GM19463 (cell line): ENCODE measurements around the gene CELSR1.

Source experiments
- ATAC-seq: cut with Tn5 transposase; IDR thresholded peaks from one replicate; pipeline ENCODE4 v1.9.1; 2021; ENCODE audit warnings: mild to moderate bottlenecking, moderate library complexity; ENCODE audit not compliant: unreplicated experiment

Gene CELSR1

DNA sequence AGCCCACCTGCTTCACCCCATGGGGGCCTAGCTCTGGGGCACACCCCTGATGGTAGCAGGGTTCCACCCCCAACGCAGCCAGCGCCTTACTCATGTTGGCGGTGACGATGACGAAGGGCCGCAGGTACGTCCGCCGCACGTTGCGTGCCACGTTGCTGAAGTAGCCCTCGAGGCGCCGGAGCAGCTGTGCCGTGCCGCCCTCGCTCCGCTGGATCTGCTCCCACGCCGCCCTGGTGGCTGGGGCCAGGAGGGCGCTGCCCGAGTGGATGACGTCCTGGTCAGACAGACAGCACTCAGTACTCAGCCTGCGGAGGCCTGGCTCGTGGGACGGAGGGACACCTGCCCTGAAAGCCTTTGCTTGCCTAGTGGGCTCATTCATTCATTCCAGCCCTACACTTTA lies 151.1 kb downstream of the CELSR1 start:
- no peak for ATAC-seq

DNA sequence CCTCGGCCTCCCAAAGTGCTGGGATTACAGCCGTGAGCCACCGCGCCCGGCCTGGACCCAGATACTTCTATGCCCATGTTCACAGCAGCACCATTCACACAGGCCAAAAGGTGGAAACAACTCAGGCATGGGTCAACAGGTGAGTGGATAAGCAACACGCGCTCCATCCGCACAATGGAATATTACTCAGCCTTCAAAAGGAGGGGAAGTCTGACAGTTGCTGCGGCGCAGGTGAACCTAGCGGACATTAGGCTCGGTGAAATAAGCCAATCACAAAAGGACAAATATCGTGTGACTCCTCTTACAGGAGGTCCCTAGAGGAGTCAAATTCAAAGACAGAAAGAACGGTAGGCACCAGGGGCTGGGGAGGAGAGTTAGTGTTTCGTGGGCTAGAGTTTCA lies 154.9 kb downstream of the CELSR1 start:
- no peak for ATAC-seq

DNA sequence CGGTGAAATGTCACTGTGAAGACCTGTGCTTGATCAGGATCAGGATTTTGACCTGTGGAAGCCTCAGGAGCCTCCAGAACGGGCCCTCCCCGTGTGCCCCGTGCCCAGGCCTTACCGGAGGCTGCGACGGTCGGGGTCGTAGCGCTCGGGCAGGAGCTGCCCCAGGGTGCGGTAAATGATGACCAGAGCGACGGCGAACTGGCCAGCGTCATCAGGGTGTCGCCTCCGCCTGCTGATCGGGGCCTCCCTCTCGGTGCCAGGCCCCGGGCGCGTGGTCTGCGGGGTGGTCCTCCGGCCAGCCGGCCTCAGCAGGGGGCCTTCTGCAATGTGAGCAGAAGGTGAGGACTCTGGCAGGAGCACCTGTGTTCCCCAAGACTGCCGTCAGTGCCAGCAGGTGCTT lies 155.7 kb downstream of the CELSR1 start:
- ATAC-seq: no peak

DNA sequence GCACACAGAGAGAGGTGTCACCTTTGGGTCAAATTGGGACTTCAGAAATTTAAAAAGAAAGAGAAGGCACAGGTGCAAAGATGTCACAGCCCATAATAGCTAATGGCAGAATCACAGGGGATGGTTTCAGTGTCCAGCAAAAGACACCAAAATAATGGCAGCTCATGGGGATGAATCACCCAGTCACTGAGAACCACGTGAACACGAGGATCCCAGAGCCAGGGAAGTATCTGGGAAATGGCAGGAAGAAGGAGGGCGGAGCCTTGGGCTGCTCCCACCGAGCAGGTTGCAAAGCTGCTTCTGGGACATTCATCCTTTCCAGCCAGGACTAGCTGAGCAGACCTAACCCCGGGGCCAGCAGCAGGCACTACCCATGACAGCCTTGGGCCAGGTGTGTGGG lies 156.3 kb downstream of the CELSR1 start:
- no peak for ATAC-seq

DNA sequence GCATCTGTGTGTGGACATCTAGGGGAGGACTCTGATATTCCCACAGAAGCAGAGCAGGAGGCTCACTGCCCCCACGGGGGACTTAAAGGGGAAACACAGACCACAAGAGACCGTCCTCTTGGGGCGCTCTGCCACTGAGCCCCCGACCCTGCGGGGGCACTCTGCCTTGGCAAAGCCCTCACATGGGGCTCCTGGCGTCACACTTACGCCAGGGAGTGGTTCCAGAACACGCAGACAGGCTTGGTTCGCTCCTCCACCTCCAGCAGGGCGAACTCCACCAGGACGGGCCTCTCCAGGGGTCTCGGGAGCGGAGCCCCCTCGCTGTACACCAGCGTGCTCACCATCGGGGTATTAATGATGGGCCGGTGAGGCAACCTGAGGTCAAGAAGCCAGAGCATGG lies 156.8 kb downstream of the CELSR1 start:
- no peak for ATAC-seq

DNA sequence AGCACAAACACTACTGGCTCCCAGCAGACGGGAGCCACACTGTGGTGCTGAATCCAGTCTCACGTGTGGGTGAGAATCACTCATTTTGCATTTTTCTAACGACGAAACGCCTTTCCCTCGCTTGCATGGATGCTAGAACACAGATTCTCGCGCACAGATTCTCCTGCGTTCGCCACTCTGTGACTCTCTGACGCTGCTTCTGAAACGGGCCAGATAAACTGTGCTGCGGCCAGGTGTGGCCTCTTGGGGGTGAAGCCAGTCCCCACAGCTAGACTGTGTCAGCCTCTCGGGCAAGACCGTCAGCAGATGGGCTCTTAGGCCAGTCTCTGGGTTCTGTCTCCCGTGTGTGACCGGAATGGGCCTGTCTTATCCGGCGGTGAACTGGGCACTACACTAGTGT lies 157.4 kb downstream of the CELSR1 start:
- ATAC-seq: no peak

DNA sequence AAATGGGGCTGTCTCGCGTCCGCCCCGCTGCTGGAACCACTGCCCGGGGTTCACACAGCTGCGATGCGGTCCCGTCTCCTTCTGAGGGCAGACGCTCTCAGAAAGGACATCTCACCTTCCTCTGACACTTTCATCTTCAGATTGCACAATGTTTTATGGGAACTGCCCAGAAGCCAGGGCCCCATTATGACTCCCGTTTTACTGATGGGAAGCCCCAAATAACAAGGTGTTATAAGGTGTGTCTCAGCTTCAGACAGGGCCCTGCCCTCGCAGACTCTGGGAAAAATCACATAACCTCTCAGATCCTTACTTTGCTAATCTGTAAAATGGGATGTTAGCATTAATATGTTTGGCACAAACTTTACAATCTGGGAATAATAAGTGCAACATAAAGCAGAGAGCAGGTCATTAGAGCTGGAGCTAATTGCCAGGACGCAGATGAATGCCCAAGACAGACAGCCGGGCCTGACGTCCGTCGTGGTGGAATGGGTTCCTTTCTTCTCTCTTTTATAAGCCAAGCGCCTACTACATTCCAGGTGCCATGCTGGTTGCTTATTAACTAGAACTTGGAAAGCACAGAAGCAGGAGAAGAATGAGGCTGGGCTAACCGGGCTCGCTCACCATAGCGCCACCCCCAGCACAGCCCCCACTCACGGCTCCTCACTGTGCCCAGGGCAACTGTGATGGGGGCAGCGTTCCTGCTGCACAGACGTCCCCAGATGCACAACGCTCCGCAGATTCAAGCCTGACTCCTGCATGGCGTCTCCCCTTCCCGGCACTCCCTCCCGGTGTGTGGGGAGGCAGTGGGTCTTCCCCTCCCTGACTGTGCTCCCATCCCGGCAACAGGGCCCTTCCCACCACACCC lies 158.1 kb downstream of the CELSR1 start:
- ATAC-seq: no peak

DNA sequence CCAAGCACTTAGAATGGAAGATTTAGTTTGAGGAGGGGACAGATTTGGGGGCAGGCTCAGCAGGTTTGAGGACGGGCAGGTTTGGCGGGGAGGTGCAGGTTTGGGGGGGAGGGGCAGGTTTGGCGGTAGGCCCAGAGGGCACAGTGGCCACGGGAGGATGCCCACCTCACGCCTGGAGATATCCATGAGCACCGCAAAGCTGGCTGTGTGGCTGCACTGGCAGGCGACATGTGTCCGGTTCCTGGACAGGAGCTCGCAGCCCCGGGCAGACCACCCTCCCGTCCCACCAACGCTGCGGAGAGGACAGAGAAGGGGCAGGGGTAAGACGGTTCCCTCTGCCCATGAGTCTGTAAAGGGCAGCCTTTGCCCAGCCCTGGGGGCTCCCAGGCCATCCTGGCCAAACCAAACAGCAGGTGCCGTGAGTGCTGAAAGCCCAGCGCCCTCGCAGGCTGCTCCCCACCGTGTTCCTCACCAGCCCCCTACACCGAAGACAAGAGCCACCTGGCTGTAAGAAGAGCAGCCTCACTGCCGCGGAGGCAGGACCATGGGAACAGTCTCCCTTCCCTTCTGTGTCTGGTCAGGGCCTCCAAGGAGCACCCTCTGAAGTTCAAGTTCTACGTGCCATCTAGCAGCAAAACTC lies 158.9 kb downstream of the CELSR1 start:
- ATAC-seq: no peak

DNA sequence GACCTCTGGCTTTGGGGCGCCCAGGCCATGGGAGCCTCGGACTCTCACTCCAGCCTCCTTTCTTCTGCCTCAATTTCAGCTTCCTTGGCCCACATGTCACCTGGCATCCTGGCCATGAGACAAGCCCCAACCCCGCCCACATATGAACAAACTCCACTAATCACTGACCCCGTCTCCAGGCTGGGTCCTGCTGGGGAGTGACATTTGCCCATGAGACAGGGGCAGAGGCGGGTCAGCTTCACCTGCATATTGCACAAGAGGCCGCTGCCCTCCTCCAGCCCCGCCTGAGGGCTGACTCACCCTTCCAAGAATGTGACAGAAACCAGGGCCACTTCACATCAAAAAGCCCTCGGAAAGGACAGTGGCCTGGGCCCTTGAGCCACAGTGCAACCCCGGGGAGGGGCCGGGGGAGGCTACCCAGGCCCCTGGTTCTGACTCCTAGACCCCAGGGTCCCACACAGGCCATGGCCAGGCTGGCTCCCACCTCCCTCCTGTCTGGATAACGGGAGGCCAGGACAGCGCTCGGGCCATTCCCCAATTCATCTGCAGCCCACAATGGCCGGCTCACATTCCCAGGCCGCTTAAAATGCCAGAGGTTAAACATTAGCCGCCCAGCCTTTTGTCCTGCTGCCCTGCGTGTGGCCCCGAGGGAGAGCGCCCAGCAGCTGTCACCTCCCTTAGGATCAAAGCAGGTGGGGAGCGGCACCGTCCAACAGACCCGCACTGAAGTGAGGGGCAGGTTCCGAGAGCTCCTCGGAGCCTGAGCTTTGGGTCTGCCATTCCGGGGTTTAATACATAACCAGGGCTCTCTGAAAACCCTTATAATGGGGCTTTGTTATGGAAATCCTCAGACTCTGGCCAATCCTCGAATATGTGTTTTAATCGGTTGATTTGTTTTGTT lies 159.6 kb downstream of the CELSR1 start:
- ATAC-seq: no peak

DNA sequence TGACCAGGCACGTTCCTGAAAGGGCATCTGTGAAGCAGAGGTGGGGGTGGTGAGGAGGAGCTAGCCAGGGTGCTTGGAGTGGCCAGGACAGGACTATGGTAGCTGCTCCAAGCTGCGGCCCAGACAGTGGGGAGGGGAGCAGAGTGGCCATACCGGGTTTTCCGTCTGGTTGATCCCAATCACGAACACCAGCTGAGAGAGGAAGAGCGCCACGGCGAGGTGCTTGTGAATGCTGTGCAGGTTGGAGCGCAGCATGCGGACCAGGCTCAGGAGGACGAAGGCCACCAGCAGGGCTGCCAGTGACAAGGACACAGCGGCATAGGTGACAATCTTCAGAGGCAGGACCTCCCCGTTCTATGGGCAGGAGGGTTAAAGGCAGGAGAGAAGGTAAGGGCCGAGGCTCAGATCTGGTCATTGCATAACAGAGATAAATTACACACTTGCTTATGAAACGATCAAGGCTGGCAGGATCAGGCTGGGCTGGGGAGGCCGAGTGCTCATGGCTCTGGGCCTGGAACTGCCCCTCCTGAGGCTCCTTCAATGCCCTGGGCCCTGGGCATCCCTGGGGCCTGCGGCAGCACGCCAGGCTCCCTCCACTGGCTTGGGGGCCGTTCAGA lies 160.4 kb downstream of the CELSR1 start:
- no peak for ATAC-seq

DNA sequence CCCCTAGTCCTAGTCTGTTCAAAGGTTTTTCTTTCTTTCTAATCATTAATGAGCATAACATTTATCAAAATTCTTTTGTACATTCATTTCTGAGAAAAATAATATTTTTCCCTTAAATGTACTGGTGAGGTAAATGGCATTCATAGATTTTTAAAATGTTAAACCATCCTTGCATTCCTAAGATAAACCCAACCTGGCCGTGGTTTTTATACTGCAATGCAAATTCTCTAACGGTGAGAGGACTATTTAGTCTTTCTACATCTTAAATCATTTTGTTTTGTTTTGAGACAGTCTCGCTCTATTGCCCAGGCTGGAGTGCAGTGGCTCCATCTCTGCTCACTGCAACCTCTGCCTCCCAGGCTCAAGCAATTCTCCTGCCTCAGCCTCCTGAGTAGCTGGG lies 161.3 kb downstream of the CELSR1 start:
- no peak for ATAC-seq

DNA sequence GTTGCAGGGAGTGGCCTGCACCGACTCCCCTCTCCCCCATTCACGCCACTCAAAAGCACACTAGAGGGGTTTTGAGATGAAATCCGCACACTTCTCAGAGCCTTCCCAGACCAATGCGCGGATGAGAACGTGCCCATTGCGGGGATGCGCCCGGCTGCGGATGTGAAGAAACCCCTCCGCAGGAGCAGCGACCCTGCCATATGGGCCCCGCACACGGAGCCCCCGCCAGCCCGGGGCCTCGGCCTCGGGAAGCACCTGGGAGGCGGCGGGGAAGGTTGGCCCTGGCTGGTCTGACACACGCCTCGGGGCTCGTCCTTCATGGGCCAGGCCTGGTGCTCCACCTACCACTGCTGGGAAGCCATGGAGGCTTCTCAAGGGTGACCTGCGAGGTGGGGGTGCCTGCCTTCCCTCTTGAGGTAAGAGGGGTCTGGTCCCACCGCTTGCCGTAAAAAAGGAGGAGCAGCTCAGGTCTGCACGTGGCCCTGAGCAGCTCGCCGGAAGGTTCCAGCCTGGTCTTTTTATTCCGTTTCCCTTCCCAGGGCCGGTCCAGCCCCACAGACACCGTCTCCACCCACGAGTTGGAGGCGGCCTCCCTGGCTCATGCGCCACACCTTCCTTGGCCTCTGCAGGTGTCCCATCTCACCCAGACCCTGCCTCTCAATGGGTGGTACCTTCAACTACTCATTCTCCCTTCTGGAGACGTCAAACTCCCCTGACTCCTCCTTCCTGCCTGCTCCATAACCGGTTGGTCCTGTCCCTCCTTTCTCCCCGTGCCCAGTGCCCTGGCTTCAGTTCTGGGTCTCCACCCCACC lies 162.6 kb downstream of the CELSR1 start:
- ATAC-seq: no peak

DNA sequence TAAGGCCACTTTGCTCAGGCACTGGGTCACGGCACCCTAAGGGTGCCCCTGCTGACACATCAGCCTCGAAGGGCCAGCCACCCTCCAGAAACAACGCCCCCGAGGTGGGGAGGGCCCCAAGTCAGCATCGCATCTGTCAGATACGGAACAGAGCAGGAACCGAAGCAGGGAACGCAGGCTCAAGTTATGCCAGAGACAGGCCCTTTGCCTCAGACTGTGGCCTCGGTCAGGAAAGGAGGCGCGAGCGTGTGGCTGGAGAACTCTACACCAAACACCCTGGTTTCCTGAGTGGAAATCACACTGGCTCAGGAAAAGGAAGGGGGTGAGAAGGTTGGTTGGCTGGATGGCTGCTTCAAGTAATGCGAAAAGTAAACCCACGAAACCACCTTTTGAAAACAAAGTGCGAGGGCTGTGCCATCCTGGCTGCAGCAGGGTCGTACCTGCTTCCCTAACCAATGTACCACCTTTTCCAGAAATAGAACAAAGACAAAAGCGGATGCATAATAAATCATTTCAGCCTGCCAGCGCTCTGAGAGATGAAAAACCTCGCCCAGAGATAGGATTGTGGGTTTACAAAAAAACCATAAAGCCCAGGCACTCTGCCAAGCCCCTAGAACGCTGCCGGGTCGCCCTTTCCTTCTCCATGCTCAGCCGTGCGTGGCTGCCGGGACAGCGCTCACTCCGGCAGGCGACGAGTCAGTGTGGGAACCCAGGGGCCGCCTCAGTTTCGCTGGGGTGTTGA lies 163.3 kb downstream of the CELSR1 start:
- ATAC-seq: no peak

DNA sequence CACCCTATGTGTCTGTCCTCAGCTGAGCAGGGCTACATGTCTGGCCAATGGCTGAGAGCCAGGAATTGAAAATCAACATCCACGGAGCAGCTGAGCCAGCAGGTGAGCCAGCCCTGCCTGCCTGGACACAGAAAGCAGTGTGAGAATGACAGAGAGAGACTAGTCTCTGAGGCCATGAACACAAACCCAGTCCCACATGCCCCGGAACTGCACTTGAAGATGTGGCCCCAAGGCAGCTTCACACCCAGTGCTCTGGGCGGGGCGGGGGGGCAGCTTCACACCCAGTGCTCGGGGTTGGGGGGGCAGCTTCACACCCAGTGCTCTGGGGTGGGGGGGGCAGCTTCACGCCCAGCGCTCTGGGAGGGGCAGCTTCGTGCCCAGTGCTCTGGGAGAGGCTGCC lies 164.3 kb downstream of the CELSR1 start:
- no peak for ATAC-seq

DNA sequence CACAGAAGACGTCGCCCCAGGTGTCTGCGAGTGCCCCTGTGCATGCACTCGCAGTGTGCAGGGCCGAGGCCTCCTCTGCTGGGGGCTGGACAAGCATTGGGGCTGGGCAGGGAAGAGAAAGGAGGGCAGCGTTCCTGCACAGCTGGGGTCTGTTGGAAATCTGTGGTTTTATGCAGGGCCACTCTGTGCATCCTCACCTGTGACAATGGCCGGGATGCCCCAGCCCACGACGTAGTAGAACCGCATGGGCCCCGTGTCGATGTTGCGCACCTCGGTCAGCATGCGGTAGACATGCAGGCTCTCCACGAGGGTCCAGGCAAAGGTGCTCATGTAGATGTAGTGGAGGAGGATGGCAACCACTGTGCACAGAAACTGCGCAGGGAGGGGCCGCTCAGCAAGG lies 164.7 kb downstream of the CELSR1 start:
- no peak for ATAC-seq

DNA sequence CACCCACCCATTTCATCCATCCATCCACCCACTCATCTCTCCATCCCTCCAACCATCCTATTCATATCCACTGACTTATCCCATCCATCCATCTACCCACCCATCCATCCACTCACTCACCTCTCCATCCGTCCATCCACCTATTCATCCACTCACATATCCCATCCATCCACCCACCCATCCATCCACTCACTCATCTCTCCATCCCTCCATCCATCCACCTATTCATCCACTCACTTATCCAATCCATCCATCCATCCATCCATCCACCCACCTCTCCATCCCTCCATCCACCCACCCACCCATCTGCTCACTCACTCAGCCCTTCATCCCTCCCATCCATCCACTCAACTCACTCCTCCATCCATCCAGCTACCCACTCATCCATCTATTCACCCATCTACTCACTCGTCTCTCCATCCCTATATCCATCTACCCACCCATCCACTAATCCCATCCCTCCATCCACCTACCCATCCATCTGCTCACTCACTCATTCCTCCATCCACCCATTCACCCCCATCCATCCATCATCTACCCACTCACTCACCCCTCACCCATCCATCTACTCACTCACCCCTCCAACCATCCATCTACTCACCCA lies 165.7 kb downstream of the CELSR1 start:
- no peak for ATAC-seq

DNA sequence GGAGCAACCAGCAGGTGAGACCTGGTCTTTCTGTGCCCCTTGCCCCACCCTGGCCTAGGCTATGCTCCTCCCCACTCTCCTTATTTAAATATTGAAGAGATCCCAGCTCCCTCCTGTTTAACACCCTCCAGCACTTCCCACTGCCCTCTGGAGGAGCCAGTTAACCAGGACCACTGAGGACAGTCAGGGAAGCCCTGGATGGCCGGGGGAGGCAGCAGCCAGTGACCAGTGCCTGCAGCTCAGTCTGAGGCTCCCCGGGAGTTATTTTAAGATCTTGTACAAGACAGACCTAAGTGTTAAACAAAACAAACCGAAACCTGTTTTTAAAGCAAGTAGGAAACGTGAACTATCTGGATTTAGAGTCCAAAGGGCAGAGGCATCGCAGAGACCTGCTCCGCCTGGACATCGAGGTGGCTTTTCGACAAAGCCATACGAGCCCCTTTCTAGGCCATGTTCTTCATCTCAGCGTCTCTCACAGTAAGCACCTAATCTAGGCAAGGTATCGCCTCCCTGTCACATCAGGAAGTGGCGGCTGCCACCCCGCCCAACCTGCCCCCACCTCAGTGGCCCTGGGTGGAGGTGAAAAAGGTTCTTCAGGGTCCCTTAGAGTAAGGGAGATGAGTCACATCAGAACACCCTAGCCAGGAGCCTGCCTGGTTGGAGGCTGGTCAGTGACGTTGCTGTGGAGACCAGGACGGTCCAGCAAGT lies 166.7 kb downstream of the CELSR1 start:
- no peak for ATAC-seq

DNA sequence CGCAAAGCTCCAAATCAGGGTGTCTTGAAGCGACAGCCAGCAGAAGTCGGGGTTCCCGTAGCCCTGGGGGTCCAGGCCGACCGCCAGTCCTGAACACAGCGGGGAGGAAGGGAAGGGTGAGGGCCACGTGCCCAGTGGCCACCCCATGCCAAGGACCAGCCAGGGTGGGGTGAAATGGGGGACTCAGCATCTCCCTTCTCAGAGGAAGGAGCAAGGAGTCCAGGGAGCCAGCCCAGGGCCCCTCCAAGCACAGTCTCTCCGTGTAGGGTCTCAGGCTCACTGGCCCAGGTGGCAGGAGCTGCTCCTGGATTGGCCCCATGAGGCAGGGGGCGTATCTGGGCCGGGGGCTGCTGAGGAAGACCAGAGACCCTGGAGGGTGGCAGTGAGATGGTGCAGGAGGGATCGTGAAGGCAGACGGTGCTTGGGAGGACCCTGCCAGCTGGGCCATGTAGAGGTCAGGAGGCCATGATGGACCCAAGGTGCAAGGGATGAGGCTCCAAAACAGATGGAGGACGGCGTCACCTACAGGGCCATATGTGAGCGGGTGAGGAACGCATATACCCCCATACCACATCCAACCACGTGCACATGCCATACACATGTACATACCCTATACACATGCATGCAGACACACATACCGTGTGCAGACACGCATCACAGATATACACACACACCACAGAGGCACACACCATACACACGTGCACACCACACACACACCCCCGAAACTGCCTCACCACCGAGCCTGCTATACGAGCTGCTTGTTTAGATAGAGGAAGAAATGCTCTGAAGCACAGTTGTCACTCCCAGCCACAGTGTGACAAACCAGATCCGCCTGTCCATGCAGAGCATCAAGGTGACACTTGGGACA lies 167.5 kb downstream of the CELSR1 start:
- ATAC-seq: no peak
